ENCODE data around the gene GOLGA6L24.
"Not testable (repeated sequence)": the region's sequence is repeated elsewhere in the genome, so short reads cannot be mapped to it uniquely, and the experiment has no call there.

The GOLGA6L24 gene, protein sequence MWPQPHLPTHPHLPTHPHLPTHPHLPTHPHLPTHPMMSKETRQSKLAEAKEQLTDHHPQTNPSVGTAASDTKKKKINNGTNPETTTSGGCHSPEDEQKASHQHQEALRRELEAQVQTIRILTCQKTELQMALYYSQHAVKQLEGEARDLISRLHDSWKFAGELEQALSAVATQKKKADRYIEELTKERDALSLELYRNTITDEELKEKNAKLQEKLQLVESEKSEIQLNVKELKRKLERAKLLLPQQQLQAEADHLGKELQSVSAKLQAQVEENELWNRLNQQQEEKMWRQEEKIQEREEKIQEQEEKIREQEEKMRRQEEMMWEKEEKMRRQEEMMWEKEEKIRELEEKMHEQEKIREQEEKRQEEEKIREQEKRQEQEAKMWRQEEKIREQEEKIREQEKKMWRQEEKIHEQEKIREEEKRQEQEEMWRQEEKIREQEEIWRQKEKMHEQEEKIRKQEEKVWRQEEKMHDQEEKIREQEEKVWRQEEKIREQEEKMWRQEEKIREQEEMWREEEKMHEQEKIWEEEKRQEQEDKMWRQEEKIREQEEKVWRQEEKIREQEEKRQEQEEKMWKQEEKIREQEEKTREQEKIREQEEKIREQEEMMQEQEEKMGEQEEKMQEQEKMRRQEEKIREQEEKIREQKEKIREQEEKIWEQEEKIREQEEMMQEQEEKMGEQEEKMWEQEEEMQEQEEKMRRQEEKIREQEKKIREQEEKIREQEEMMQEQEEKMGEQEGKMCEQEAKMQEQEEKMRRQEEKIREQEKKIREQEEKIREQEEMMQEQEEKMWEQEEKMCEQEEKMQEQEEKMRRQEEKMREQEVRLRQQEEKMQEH

DNA sequence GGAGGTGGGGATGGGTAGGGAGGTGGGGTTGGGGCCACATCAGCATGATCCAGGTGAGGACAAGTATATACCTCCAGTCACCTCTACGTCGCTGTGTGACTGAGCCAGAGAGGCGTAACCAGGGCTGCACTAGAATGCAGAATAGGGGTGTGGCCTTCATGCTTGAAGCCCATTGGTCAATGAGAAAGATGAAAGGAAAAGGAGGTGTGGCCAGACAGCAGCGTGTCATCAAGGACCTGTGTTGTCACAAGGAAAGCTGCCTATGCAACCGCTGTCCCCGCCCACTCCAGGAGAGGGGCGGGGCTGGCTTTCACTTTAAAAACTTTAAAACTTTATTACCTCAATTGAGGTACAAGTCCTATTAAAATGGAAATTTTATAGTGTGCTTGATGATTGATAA is at the start of gene GOLGA6L24:
TSS of gene GOLGA6L24 (minus strand) at position 101 of the 400 bp plus-strand sequence. CDS start at position 40, 61 bp downstream.
- DNase-seq (ENCODE audit: low spot score): not testable (repeated sequence)

DNA sequence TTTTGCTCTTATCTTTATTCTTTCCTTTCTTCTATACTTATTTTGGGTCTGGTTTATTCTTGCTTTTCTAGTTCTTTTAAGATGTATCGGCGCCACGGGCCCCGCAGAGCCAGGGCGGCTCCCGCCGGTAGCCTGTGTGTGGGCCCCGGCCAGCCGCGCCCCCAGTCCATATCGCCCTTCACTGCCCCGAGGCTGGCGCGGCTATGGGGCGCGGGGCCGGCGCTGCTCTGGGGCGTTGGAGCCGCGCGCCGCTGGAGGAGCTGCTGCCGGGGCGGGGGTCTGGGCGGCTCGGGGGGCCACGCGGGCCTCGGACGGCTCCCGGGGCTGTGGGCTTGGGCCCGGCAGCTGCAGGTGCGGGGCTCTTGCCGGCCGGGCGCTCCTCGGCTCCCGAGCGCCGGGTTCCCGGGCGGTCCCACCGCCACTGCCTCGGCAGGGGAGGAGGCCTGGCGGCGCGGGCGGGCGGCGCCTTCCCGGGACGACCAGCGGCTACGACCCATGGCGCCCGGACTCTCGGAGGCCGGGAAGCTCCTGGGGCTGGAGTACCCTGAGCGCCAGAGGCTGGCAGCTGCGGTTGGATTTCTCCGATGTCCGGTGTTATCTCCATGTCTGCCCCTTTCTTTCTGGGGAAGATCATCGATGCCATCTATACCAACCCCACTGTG is 45.0 kb upstream of the GOLGA6L24 start:
- not testable (repeated sequence) for DNase-seq (ENCODE audit: low spot score)

DNA sequence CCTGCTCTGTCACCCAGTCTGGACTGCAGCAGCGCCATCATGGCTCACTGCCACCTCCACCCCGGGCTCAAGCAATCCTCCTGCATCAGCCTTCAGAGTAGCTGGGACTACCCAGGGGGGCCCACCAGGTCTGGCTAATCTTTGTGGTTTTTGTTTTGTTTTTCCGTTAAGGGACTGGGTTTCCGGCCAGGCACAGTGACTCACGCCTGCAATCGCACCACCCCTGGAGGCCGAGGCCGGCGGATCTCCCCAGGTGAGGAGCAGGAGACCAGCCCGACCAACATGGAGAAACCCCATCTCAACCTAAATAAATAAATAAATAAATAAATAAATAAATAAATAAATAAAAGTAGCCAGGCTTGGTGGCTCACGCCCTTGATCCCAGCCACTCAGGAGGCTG is 38.1 kb upstream of the GOLGA6L24 start:
- not testable (repeated sequence) for DNase-seq (ENCODE audit: low spot score)

DNA sequence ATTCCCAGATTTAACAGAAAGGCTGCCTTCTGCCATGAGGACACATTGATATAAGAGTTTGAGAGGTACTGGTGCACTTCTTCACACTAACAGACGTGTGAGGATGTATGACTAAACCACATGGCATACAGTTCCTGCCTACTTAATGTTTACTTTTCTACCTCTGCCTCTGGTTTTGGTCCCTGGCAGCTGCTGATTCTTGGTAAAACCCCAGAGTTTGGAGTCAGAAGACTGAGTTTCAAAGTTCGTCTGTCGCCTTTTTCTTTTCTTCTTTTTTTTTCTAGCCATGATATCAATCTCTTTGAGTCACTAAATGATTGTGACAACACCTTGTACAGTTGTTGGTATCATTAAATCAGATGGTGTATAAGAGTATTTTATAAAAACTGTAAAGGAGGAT is 22.2 kb upstream of the GOLGA6L24 start:
- DNase-seq (ENCODE audit: low spot score): not testable (repeated sequence)

DNA sequence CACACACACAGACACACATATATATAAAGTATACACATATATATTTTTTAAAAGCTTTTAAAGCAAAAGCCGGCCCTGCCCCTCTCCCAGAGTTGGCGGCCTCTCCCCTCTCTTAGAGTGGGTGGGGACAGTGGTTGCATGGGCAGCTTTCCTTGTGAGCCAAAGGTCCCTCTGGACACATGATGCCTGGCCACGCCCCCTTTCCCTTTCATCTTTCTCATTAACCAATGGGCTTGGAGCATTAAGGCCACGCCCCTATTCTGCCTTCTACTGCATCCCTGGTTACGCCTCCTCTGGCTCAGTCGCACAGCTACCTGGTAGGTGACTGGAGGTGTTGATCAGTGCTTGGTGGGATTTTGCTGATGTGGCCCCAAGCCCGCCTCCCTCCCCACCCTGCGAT is 20.5 kb upstream of the GOLGA6L24 start, which contains the start of gene GOLGA8F:
TSS of gene GOLGA8F (plus strand) at position 301 of the 400 bp plus-strand sequence. CDS start at position 399, 98 bp downstream.
- DNase-seq (ENCODE audit: low spot score): not testable (repeated sequence)

DNA sequence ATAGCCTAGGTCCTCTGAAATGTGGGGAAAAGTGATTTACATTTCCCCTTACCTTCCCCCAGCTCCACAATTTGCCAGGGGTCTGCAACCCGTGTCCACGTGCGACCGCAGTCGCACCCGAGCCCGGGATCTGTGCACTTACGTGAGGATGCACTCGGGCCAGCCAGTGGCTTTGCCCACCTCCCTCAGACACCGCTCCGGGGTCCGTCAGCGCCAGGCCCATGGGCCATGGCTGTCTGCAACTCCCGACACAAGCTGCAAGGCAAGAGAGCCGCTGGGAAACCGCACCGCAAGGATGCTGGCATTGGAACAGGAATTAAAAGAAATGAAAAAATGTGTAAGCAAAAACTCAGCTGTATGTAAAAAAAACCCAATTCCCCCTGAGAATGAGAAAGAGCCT is 7.6 kb upstream of the GOLGA6L24 start:
- DNase-seq (ENCODE audit: low spot score): not testable (repeated sequence)

DNA sequence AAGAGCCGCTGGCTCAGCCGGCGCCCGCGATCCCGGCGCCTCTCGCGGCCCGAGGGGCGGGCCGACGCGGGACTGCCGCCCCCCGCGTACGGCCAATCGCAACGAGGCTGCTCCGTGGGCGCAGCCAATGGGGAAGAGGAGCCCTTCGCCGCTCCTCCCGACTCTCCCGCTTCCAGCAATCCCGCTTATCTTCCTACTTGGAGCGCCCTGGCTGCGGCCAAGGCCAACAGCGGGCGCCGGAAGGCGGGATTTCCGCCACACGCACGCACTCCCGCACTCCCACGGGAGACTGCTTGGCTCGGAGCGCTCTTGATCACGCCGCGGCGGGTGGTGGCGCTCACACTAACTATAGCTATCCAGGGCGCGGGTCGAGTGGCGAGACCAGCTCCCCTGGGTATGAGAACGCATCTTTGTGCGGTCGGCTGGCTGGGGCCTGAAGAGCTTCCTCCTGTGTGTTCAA is 35.7 kb downstream of the GOLGA6L24 start, which contains the start of gene HERC2:
TSS of gene HERC2 (minus strand) at position 51 of the 460 bp plus-strand sequence. CDS start 746 bp downstream, outside the sequence.
- not testable (repeated sequence) for DNase-seq (ENCODE audit: low spot score)

DNA sequence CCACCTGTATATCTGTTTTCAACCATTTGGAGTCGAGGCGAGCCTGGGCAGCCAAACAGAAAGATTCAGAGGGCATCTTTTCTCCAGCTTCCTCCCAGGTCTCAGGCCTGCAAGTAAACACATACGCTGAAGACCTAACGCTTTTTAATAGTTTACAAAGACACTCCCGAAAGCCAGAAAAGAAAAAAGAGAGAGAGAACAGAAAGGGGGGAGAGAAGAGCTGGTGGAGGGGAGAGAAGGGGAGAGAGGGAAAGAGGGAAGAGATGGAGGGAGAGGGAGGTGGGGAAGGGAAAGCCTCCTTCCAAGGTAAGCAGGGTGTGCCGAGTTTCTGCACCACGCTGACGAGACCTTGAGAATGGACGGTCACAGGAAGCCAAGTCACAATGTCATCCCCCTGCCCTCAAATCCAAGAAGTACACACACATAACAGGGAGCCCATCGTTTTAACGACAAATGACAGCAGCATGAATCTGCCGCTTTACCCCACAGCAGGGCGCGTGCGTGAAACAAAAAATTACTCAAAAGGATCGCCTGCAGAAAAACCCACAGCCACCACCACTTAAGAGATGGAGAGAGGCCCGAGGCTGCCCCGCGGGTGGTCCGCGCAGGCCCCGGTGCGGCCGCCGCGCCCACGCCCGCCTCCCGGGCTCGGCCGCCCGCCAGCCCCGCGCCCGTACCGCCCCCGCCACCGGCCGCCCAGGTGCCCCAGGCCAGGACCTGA is 36.4 kb downstream of the GOLGA6L24 start:
- DNase-seq (ENCODE audit: low spot score): not testable (repeated sequence)

DNA sequence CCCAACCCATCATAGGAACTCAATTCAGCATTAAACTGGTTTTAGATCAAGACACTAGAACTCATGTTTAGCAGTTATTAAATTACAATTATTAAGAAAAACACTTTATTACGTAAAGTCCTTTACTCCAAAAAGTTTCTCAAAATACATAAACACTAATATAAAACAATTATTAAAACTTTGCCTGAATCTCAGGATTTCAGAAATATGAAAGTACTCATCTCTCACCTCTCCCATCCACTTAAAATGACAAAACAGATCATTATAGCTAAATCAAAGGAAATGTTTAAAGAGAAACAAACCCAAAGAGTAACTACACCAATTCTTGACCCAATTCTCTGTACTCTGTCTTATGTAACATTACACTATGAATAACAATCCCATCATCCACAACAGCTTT is 38.2 kb downstream of the GOLGA6L24 start:
- DNase-seq (ENCODE audit: low spot score): not testable (repeated sequence)

DNA sequence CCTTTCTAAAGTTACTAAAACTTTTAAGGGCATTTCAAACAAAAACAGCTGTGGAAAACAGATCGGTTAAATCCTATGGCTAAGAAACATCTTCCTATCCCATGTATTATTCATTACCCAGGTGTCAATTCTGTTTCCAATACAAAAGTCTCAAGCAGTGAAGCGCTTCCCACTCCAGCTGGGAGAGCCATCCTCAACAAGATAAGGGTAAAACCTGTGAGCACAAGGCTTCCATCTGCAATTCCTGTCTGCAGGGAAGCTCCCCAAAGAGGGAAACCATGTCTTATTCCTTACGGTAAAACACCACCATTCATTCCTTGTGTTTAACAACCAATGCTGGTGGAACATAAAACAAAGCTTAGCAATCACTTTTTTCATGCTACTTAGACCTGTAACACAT is 39.1 kb downstream of the GOLGA6L24 start:
- not testable (repeated sequence) for DNase-seq (ENCODE audit: low spot score)

DNA sequence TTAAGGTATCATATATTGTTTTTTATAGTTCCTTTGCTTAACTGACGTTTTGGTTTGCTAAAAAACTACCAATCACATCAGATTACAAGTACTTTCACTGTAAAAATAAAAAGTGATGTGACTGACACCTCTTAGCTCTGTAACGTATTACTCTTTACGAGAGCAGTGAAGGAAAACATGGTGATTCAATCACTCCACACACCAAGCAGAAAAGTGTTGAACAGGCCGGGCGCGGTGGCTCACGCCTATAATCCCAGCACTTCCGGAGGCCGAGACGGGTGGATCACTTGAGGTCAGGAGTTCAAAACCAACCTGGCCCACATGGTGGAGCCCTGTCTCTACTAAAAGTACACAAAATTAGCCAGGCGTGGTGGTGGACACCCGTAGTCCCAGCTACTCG is 39.8 kb downstream of the GOLGA6L24 start:
- not testable (repeated sequence) for DNase-seq (ENCODE audit: low spot score)

DNA sequence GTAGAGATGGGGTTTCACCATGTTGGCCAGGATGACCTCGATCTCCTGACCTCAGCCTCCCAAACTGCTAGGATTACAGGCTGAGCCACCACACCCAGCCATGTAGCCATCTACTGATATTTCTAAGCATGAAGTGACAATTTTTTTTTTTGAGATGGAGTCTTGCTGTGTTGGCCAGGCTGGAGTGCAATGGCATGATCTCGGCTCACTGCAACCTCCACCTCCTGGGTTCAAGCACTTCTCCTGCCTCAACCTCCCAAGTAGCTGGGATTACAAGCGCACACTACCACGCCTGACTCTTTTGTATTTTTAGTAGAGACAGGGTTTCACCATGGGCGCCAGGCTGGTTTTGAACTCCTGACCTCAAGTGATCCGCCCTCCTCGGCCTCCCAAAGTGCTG is 40.9 kb downstream of the GOLGA6L24 start:
- DNase-seq (ENCODE audit: low spot score): not testable (repeated sequence)

DNA sequence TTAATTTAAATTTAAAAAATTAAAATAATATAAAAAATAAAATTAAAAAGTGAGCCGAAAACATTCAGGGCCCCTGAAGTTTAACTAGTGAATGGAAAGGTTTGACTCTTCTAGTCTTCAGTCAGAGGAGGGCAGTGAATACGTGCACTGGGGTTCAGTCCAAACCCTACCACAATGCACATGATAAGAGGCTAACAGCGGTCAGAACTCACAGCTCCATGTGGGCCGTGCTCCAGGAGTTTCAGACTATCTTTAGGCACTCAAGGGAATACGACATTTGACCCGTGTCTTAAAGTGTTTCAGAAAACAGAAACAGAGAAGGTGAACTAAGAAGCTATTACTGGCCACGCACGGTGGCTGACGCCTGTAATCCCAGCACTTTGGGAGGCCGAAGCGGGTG is 47.4 kb downstream of the GOLGA6L24 start:
- not testable (repeated sequence) for DNase-seq (ENCODE audit: low spot score)

DNA sequence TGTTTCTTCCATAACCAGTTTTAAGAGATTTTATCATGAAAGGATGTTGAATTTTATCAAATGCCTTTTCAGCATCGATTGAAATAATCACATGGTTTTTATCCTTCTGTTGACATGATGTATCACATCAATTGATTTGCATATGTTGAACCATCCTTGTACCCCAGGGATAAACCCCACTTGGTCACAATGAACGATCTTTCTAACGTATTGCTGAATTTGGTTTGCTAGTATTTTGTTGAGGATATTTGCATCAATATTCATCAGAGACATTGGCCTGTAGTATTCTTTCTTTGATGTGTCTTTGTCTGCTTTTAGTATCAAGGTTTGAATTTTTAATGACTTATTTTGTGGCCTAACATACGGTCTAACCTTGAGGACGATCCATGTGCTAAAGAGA is 49.2 kb downstream of the GOLGA6L24 start:
- not testable (repeated sequence) for DNase-seq (ENCODE audit: low spot score)

All from cerebellar cortex (tissue), 1 donor.